Prostate gland (tissue), 2 donors: ENCODE measurements around the gene ATP6V0E2. TPM values are rescaled to one million over a fixed set of nuclear protein-coding genes. Genes with fewer than 3 reads are reported as not detected.

Experiments used
- DNase-seq: peaks from one replicate; pipeline ENCODE4 v3.0.0-alpha.2; 2019; ENCODE audit warnings: low spot score
- H3K27ac ChIP-seq, 2 donors: fragments of 200-600 bp; sonication (generic); 2 replicates each; pipeline ENCODE4 v1.5.1; 2017 to 2019
- H3K27me3 ChIP-seq: fragments of 200-600 bp; sonication (generic); replicated peaks from 2 replicates; pipeline ENCODE4 v1.5.1; 2019; ENCODE audit not compliant: insufficient read depth
- H3K36me3 ChIP-seq, 2 donors: fragments of 200-600 bp; sonication (generic); 1 replicate in 1 of 2; 2 replicates in 1 of 2; pipeline versions ENCODE4 v1.5.1 to v1.8.1; 2017 to 2019
- H3K4me1 ChIP-seq: fragments of 200-600 bp; sonication (generic); replicated peaks from 2 replicates; pipeline ENCODE4 v1.5.1; 2019
- H3K4me3 ChIP-seq, 2 donors: fragments of 200-600 bp; sonication (generic); 2 replicates each; pipeline ENCODE4 v1.5.1; 2017 to 2019
- H3K9me3 ChIP-seq: fragments of 200-600 bp; sonication (generic); 2 replicates; pipeline ENCODE4 v1.5.1; 2017
- POLR2A ChIP-seq: fragments of 450-650 bp; IDR thresholded peaks from one replicate; pipeline ENCODE4 v1.6.1; 2016; ENCODE audit warnings: antibody characterized with exemption, mild to moderate bottlenecking
- POLR2AphosphoS5 ChIP-seq: sonication (generic); formaldehyde crosslinking; IDR thresholded peaks from one replicate; pipeline ENCODE4 v1.6.1; 2017; ENCODE audit warnings: antibody characterized with exemption
- WGBS: methylation state at CpG from one replicate; pipeline ENCODE4 v1.1.5; 2018; 5-methylcytosine and 5-hydroxymethylcytosine counted together
- intact Hi-C: fragments of 100-400 bp; cut with DNase I; formaldehyde crosslinking; loops from one replicate; pipeline ENCODE4 v1.14.2; 2022
- total RNA-seq, 2 donors: library from RNA; depleted of rRNA; stranded (reverse); fragments of >200 nt; gene quantifications; one replicate each; pipeline ENCODE4 v1.1.0, GENCODE V29; 2016
- TF ChIP-seq, protein P1 (sequence below), 4 experiments: fragments of 200-600 bp in 2 of 4; fragments of 450-650 bp in 2 of 4; sonication (generic) in 2 of 4; IDR thresholded peaks; 1 replicate in 3 of 4; 2 replicates in 1 of 4; pipeline ENCODE4 v1.5.1; 2016 to 2019; ENCODE audit warnings: antibody characterized with exemption in 4 of 4, mild to moderate bottlenecking in 2 of 4, moderate library complexity in 2 of 4

Gene ATP6V0E2
- total RNA-seq, 2 donors from 2014 or later, result 67.3 to 95.3 TPM

DNA sequence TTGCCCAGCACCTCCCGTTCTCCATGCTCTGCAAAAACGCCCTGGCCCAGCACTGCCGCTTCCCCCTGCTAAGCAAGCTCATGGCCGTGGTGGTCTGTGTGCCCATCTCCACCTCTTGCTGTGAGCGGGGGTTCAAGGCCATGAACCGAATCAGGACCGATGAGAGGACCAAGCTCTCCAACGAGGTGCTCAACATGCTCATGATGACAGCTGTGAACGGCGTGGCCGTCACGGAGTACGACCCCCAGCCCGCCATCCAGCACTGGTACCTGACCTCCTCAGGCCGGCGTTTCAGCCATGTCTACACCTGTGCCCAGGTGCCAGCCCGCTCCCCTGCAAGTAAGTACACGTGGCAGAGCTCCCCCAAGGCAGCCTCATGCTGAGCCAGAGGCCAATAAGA is 11.6 kb upstream of the ATP6V0E2 start:
- 97% methylated on average over 18 of the region's 18 CpGs for WGBS
- H3K36me3 ChIP-seq, result peaks cover 5% of the 10 kb centered on the region in 2 donors
- no peak for DNase-seq
- intact Hi-C loops, result no loop called here
- H3K9me3 ChIP-seq, result no peaks in the 10 kb centered on the region
- TF ChIP-seq, protein P1, sequence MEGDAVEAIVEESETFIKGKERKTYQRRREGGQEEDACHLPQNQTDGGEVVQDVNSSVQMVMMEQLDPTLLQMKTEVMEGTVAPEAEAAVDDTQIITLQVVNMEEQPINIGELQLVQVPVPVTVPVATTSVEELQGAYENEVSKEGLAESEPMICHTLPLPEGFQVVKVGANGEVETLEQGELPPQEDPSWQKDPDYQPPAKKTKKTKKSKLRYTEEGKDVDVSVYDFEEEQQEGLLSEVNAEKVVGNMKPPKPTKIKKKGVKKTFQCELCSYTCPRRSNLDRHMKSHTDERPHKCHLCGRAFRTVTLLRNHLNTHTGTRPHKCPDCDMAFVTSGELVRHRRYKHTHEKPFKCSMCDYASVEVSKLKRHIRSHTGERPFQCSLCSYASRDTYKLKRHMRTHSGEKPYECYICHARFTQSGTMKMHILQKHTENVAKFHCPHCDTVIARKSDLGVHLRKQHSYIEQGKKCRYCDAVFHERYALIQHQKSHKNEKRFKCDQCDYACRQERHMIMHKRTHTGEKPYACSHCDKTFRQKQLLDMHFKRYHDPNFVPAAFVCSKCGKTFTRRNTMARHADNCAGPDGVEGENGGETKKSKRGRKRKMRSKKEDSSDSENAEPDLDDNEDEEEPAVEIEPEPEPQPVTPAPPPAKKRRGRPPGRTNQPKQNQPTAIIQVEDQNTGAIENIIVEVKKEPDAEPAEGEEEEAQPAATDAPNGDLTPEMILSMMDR (IDR thresholded peaks at IDR 0.05), result no peak
- no peak for TF ChIP-seq POLR2AphosphoS5
- no peak for TF ChIP-seq POLR2A
- no peaks in the 10 kb centered on the region for H3K27me3 ChIP-seq
- no peak overlapping the region for H3K4me3 ChIP-seq
- no peaks in the 10 kb centered on the region for H3K4me1 ChIP-seq
- H3K27ac ChIP-seq, result no peak overlapping the region

DNA sequence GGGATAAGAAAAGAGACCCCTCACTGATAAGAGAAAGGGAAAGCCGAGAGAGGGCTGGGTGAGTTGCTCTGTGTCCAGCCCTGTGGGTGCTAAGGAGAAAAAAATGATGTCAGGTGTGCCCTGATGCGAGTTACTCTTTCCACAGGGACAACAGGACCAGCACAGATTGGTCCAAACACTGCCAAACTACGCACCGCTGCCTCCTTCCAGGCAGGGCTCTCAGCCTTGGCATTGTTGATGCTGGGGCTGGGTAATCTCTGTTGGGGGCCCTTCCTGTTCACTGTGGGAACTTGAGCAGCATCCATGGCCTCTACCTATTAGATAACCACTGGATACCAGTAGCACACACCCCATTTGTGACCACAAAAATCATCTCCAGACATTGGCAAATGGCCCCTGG is 10.3 kb upstream of the ATP6V0E2 start:
- no peak for TF ChIP-seq POLR2AphosphoS5
- no peak for TF ChIP-seq POLR2A
- TF ChIP-seq, protein P1 (IDR thresholded peaks at IDR 0.05), result no peak
- Histone ChIP-seq H3K36me3 (peaks cover 5% of the 10 kb centered on the region in 2 donors), H3K9me3 (no peaks in the 10 kb centered on the region), H3K4me1 (no peaks in the 10 kb centered on the region), H3K27me3 (no peaks in the 10 kb centered on the region), H3K4me3 (no peak overlapping the region), H3K27ac (no peak overlapping the region)
- no peak for DNase-seq
- WGBS, result 92% methylated on average over 4 of the region's 4 CpGs
- intact Hi-C loops, result no loop called here

DNA sequence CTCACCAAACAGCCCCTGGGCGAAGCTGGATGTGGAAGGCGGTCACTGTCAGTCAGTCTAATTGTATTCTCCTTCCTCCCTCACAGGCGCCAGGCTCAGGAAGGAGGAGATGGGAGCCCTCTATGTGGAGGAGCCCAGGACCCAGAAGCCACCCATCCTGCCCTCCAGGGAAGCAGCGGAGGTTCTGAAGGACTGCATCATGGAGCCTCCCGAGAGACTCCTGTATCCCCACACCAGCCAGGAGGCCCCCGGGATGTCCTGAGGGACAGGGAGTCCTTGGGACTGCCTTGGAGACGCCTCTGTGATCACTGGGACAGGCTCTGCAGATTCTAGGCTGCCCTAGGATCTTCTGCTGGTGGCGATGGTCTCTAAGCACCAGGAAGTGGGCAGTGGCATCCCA is 9.7 kb upstream of the ATP6V0E2 start:
- DNase-seq, result no peak
- Histone ChIP-seq H3K27me3 (no peaks in the 10 kb centered on the region), H3K9me3 (no peaks in the 10 kb centered on the region), H3K4me1 (no peaks in the 10 kb centered on the region), H3K36me3 (peaks cover 5% of the 10 kb centered on the region in 2 donors), H3K4me3 (no peak overlapping the region), H3K27ac (no peak overlapping the region)
- TF ChIP-seq, protein P1 (IDR thresholded peaks at IDR 0.05), result no peak
- no peak for TF ChIP-seq POLR2AphosphoS5
- no peak for TF ChIP-seq POLR2A
- intact Hi-C loops, result no loop called here
- 84% methylated on average over 8 of the region's 8 CpGs for WGBS

DNA sequence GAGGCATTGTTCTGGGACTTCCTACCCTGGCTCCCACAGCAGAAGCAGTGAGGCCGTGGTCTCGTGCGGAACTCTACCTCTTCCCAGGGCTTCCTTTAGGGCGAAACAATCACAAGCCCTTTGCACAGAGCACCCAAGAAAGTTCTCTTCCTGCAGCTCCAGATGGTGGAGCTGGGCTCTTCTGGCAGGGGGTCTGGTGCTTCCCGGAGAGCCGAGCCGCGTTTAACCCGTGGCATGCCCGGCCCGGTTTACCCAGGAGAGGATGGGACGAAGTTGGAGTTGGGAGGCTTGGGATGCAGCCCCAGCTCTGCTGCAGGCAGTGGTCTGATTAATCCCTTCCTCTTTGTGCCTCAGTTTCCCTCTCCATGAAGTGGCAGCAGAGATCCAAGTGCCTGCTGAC is 9.0 kb upstream of the ATP6V0E2 start:
- H3K27me3 ChIP-seq, result no peaks in the 10 kb centered on the region
- no peak overlapping the region for H3K4me3 ChIP-seq
- intact Hi-C loops, result no loop called here
- H3K9me3 ChIP-seq, result no peaks in the 10 kb centered on the region
- DNase-seq, result no peak
- no peaks in the 10 kb centered on the region for H3K4me1 ChIP-seq
- TF ChIP-seq, protein P1 (IDR thresholded peaks at IDR 0.05), result no peak
- no peak for TF ChIP-seq POLR2A
- TF ChIP-seq POLR2AphosphoS5, result no peak
- no peak overlapping the region for H3K27ac ChIP-seq
- H3K36me3 ChIP-seq, result peaks cover 5% of the 10 kb centered on the region in 2 donors
- WGBS, result 97% methylated on average over 12 of the region's 12 CpGs

DNA sequence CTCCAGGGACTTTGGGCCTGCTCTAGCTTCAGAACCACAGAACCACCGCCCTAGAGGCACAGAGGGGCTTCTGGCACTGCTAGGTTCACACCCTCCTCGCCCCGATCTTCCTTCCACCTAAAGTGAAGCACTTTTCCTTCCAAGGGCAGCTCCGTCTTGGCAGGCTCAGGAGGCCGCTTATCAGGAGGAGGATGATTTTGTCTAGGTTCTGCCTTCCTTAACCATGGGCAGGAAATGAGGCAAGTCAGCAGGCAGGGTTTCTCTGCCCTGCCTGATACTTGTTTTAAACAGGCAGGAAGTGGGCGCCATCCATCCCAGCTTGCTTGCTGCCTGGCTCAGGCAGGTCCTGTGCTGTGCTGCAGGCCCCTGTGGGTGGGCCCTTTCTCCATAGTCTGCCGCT is 8.3 kb upstream of the ATP6V0E2 start:
- TF ChIP-seq, protein P1 (IDR thresholded peaks at IDR 0.05), result no peak
- TF ChIP-seq POLR2AphosphoS5 (no peak), POLR2A (no peak)
- intact Hi-C loops, result no loop called here
- H3K27me3 ChIP-seq, result no peaks in the 10 kb centered on the region
- H3K9me3 ChIP-seq, result no peaks in the 10 kb centered on the region
- no peaks in the 10 kb centered on the region for H3K4me1 ChIP-seq
- no peak overlapping the region for H3K4me3 ChIP-seq
- H3K27ac ChIP-seq, result no peak overlapping the region
- no peak for DNase-seq
- H3K36me3 ChIP-seq, result peaks cover 5% of the 10 kb centered on the region in 2 donors
- WGBS, result 96% methylated on average over 7 of the region's 7 CpGs
